HG02763 (cell line): ENCODE data around the gene CACNA1I.

Experiments
- ATAC-seq: cut with Tn5 transposase; IDR thresholded peaks from one replicate; pipeline ENCODE4 v1.9.1; 2021; ENCODE audit warnings: mild to moderate bottlenecking, moderate library complexity; ENCODE audit not compliant: unreplicated experiment

Gene CACNA1I

DNA sequence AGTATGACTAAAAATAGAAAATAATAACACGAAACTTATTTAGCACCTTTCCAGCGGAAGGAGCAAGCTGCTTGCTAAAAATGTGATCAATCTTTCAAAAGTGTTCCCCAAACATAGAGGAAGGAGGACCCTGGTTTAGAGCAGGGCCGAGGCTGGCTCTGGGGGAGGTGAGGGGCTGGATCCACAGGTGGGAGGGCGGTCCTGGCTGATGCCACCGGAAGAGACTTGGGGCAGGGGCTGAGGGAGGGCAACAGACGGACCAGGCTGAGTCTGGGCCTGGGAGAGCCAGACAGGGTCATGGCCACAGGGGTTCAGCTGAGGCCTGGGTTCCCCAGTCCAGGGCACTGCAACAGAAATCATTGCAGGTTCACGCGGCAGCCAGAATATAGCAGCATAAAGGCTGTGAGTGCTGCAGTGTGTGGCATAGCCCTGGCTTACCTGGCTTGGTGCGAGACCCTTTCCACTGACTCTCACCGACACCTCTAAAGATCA lies 143.3 kb downstream of the CACNA1I start:
- ATAC-seq, result no peak

GRCh38 chr22:39714321-39714720 lies 143.8 kb downstream of the CACNA1I start:
- no peak for ATAC-seq

DNA sequence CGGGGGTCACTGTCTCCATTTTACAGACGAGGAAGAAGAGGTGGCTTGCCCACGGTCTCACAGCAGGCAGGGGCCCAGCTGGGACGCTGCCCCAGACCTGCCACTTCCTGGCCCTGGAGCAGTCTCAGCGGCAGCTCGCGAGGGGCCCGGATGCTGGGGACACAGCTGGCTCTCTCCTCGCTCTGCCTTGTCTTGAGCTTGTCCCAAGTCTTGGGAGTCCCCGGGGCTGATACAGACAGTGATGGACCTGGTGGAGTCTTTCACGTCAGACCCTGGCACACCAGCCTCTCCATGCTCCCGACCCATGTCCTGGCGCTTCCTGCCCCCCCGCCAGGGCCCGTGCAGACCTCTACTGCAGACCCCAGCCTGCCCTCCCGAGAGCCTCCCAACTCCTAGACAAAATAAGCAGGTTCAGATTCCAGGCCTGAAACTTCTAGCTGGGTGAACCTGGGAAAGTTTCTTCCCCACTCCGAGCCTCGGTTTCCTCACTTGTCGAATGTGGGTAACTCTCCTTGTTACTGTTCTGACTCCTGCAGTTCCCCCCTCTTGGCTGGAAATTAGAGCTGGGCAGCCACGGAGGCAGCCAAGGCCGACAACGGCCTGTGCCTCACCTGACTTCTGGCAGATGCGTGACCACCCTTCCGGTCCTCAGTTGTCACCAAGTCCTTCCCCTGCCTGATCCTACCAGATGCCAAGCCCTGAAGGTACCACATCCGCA lies 145.4 kb downstream of the CACNA1I start:
- no peak for ATAC-seq

GRCh38 chr22:39716534-39716933 lies 146.0 kb downstream of the CACNA1I start:
- no peak for ATAC-seq

GRCh38 chr22:39717099-39717498 lies 146.5 kb downstream of the CACNA1I start:
- no peak for ATAC-seq

- ATAC-seq, result no peak
Measured at GRCh38 chr22:39718206-39718605, 147.7 kb downstream of the CACNA1I start.

DNA sequence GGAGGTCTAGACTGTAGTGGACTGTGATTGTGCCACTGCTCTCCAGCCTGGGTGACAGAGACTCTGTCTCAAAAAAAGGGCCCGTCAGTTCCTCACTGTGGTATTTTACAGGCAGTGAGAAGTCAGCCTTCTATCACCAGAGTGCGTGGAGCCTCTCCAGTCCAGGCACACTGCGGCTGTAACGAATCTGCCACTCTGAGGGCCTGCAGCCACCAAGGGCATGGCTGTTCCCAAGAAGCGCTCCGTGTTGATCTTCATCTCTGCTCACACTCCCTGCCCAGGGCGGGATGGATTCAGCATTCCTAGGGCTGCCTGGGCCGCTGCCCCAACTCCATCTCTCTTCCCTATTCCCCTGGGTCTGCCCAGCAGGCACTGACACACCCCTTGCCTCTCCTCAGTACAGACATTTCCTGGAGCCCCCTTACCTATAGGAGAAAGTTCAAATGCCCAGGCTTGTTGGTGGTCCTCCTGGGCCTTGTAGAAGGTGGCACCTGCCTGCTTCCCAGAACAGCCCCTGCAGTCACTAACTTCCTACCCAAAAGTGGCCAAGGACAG lies 148.4 kb downstream of the CACNA1I start:
- ATAC-seq, result no peak

DNA sequence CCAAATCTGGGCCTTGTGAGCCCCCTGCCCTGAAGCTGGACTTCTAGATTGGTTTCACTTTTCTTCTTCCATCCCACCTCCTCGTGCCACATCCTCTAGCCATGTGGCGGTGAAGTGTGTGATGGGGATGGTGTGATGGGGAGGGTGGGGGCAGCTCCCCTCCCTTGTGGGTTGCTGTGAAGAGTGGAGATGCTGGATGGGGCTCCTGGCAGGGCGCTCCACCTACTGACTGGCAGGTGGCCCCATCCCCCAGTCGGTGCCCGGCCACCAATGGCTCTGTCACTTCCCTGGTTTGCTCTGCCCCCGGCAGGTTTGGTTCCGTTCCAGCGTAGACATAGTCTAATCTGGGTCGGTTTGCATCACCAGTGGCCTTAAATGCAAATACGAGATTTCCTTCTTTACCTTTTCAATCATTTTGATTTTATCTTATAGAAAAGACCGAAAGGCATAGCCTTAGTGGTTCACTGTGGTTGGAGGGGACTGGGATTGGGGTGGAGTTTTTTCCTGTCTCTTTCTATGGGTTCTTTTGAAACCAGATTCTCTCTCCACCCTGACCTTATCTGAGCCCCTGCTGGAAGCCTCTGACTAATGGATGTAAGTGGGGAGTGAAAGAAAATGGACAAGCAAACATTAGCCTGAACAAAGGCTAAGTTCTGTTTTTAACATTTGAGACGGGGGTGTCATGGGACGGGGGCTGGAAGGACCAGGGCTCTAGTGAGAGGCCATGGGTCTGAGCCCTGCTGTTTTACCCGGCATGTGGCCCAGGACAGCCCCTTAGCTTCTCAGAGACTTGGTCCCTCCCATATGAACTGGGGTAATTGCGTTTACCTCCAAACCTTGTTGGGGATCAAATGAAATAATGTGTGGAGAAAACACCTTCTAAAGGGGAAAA lies 149.3 kb downstream of the CACNA1I start:
- no peak for ATAC-seq

DNA sequence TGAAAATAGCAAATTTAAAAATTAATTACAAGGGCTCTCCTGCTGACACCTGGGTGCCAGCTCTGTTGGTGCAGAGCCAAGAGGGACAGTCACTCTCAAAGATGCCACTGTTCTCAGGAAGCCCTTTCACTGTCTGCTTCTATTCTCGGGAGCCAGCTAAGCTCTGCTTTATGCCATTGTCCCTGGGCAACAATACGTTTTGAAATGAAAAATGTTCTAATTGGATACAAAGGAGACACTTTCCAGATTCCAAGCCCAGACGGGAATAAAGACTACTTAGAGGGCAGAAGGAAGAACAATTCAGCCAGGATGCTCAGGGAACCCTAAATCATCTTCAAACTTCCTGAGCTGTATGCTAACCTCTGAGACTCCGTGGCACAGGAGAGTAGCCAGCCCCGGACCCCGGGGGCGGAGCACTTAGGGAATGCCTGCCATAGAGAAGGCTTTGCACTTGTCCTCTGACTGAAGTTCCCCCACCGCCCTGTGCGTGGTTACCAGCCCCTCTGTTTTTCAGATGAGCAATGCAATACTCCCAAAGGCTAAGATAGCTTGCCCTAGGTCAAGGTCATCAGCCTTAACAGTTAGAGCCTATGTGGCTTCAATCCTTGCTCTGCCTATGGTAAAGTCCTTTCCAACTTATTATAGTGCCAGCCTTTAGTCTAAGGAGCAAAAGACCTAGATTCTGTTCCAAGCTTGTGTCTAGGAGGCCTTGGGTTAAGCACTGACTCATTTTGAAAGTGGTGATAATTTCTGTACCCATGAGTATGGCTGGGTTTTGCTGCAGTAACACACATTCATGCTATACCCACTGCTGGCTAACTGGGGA lies 150.9 kb downstream of the CACNA1I start:
- ATAC-seq, result no peak

- no peak for ATAC-seq
Measured at GRCh38 chr22:39722032-39722325, 151.4 kb downstream of the CACNA1I start.

DNA sequence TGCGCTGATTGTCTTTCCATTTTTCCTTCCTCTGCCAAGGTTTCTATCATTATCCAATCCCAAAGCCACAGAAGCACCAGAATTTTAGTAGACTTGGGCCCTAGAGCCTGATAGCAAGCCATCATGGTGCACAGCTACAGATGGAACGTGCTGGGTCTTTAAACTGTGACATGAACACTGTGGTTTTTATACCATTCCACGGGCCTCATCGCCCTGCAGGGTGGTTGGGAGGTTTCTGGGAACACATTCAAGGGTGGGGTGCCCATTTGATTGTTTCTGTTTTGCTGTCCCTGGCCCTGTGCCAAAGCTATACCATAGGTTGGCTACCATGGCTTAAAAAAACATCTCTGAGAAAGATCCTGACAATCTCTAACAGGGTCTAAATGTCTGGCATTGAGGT lies 151.9 kb downstream of the CACNA1I start:
- no peak for ATAC-seq

DNA sequence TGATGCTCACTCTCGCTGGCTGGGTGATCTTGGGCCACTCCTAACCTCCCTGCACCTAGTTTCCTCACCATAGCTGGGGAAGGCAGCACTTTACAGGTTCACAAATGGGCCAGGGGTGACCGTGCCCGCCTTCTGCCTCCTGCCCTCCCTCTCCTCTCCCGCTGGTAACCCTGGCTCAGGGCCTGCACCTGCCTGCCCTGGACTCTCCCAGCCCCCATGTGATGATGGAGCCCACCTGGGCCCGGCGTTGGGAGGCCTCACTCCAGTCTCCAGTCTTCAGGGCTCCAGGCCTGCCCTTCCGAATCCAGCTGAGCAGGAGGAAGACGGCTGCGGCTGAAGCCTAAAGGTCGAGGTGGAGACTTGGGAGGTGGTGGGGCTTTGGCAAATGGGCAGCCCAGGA lies 152.9 kb downstream of the CACNA1I start:
- ATAC-seq, result no peak

DNA sequence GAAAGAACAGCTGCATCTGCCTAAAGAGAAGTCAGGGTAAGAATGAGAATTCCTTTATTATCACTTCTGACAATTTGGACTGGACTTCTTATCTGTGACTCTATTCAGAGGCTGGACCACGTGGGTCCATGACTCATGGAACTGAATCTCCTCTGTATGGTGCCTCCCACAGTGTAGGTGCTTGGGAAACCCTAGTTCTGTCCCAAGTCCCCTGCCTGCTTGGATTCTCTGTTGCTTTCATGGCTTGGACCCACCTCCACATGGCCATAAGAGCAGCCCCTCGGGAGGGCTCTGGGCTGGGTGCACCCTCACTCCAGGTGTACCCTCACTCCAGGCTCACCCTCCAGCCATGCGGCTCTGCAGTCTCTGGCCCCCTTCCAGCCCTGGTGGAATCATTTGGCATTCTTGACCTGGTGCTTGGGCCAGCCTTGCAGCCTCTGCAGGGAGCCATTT lies 153.4 kb downstream of the CACNA1I start:
- ATAC-seq, result no peak

GRCh38 chr22:39724390-39724789 lies 153.8 kb downstream of the CACNA1I start:
- ATAC-seq, result no peak

GRCh38 chr22:39724857-39725256 lies 154.3 kb downstream of the CACNA1I start:
- ATAC-seq, result no peak

DNA sequence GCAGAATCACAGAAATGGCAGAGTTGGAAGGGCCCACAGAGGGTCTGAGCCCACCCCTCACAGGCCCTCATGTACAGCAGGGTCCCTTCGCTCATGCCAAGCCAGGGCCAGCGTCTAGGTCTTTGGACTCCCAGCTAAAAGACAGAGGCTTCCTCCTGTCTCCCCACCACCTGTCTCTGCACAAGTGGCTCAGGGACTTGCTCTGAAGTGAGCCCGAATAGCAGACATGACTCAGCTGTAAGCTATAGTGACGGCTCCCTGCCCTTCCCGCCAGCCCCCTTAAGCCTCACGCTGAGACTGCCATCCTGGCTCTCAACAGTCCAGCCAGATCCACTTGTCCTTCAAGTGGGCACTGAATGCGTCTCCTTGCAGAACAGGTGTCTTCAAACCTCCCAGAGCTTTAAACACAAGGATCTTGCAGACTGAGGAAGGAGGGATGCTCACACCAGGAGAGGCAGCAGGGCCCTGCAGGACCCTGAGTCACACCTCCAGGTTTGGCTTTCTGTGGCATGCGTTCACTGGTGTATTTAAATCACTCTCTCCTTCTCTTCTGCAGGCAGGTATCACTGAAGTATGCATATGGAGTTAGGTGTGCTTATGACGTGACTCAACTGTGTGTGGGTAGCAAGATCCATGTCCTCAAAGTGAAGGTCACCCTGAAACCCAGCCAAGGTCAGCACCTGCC lies 154.9 kb downstream of the CACNA1I start:
- no peak for ATAC-seq

DNA sequence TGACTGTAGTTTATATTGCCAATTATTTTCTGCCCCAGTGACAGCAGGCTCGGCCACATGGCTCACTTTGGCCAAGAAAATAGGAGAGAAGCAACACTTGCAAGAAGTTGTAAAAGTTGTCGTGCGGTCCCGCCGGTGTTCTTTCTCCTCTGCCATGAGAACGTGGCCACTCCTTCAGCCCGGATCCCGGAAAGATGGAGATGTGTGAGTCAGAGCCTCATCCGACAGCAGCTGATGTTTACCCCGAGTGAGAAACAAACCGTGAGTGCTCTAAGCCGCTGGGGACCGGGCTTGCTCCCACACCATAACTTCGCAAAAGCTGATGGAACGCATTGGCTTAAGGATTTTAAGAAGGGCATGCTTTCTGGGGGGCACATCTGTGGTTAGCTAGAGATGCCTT lies 157.0 kb downstream of the CACNA1I start:
- ATAC-seq, result no peak

DNA sequence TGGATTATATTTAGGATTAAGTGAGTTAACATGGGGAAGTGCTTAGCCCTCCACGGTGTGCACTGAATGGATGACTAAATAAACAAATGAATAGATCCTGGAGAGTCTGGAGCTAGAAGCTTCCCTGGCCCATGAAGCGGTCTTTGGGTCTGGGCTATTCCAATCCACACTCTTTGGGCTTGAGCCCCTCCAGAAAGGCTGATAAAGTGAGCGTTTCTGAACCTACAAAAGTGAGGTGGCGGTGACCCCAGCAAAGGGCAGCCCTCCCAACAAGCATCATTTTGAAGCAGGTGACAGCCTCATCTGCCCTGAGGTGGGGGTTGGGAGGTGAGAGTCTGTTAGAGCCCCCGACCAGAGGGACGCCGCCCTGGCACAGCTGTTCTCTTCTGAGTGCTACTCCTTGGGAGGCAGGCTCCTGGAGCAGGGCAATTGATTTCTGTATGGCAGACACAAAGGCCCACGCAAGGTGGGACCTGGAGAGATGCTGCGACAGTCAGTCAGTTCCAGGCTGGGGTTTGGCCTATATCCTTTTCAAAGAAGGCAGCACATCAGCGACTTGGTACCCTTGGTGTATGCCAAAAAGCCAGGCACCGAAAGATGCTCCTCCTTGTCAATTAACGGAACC lies 157.8 kb downstream of the CACNA1I start:
- no peak for ATAC-seq

- no peak for ATAC-seq
Measured at GRCh38 chr22:39729141-39729934, 158.8 kb downstream of the CACNA1I start.
